ENCODE data around the gene TBX2.

Gene TBX2

DNA sequence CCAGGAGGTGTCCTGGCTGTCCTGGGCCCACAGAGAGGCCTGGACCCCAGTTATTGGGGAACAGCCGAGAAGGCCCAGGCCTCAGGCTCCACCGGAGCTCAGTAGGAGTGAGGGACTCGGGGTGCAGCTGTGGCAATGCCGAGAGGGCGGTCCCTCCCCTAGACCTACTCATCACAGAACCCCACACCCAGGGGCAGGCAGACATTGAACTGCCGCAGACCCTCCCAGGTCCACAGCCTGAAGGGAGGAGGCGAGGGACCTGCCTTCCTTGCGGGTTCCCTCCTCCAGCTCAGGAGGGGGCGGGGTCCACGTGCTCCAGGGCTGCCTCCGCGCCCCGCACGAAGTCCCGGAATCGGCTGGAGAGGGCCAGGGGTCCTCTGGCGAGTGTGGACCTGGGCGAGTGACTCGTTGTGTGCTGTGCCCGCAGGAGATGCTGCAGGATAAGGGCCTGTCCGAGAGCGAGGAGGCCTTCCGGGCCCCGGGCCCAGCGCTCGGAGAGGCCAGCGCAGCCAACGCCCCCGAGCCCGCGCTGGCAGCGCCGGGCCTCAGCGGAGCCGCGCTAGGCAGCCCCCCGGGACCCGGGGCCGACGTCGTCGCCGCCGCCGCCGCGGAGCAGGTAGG is 56.5 kb downstream of the TBX2 start:
- DNase-seq = no peak

DNA sequence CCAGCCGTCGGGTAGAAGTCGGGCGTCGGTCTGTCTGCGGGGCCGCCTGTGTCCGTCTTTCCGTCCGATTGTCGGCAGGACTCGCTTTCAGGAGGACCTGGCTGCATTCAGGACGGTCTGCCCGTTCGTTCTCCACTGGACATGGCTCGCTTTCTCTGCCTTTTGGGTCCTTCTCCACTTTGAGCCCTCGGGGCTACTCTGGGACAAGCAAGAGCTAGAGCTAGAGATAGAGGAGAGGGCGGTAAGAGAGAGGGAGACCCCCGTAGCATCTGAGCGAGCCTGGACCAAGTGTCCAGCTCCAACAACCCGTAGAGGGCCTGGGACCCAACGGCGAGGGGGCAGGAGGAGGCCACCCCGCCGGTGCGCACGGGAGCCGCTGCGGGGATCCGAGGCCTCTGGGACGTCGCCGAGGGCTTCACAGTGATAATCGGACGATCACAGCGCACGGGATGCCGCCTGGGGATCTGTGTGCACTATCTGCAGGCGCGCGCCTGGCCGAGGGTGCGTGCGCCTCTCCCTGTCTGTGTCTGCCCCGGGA is 57.1 kb downstream of the TBX2 start:
- no peak for DNase-seq

DNA sequence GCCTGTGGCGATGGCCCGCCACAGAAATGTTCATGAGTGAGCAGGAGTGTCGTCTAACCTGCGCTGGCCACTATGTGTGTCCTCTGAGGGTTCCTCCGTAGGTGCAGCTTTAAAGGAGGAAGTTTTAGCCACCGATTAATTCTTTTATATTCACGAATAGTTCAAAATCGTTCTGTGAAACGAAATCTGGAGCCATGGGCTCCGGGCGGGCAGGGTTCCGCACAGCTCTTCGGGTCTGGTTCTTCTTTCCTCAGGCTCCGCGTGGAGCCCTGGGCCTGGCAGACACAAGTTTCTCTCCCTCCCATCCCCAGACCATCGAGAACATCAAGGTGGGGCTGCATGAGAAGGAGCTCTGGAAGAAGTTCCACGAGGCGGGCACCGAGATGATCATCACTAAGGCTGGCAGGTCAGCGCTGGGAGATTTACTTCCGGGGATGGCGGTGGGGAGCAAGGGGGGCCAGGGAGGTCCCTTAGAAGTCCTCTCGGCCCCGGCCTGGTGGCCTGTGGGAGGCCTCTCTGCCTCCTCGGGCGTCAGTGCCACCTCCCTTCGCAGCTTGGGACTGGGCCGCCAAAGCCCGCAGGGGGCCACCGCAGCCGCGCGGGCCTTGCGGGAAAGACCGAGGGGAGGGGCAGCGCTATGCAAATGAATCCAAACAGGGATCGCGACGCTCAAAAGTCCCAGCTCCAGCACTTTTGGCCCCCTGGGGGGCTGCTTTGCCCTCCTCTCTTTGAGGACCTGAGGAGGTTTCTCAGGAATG is 57.8 kb downstream of the TBX2 start:
- DNase-seq = no peak

DNA sequence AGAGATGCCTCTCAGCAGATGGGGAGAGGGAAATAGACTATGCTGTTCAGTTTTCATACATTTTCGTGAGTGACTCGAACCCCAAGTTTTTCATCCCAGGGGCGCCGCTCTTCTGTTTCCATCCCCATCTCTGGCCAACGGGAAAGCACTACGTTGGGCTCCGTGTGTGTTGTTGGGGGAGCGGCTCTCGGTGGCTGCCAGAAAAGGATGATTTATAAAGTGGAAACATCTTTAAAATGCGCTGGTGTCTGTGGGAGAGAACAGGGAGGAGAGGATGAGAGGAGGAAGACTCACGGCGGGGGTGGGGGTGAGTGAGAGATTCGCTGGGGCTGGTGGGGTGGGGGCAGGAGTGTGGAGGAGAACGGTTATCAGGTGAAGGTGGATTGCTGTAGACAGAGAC is 58.4 kb downstream of the TBX2 start:
- no peak for DNase-seq

DNA sequence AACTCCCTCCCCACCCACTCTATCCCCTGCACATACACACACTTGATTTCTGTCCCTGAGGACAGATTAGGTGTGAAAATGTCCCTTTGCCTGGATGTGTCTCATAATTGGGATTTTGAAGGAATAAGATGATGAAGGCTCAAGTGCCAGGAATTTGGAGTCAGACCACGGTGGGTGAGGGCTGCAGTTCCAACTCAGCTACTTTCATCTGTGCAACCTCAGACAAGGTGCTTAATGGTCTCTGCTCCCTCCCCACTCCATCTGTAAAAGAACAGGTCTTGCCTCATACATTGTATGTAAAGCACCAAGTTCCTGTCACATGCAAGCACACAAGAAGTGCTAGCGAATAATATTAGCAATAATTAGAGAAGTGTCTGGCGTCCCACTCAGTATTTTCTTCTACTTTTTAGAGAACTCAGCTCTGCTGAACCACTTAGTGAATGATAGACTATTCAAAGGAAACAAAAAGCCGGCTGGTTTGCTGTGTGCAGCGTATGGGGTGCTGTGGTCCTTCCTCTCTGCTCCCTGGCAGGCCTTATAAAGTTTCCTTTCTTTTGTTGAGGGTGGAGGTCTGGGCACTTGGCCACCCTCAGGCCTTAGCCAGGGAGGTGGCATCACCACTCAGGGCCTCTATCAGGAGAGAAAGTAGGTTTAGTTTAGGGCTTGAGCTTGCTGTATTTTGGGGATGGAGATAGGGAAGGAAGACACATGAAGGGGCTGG is 58.9 kb downstream of the TBX2 start:
- no peak for DNase-seq

Measured in NCI-H510A treated with DMSO at 0.1 percent for 48 hours (cell line).